Measurements from ENCODE around the gene LSMEM2. TPM values are rescaled to one million over a fixed set of nuclear protein-coding genes. Genes with fewer than 3 reads are reported as not detected.

Gene LSMEM2
- total RNA-seq, 1 donor from 2014 or later: not detected

Other genes starting within 250 kb of the LSMEM2 start
- 108 and 148 TPM in 2 replicates for gene RBM5, start 190.2 kb upstream of the LSMEM2 start, total RNA-seq
- gene SEMA3F, start 123.8 kb upstream of the LSMEM2 start, total RNA-seq: 15.7 and 29.8 TPM in 2 replicates
- gene GNAT1, start 87.5 kb upstream of the LSMEM2 start, total RNA-seq: under 0.01 TPM in 1 of 2 replicates, not detected in the other
- gene SLC38A3, start 73.8 kb upstream of the LSMEM2 start, total RNA-seq: under 0.01 TPM in 2 replicates
- gene GNAI2, start 42.9 kb upstream of the LSMEM2 start, total RNA-seq: 390 and 560 TPM in 2 replicates
- gene SEMA3B, start 9.9 kb upstream of the LSMEM2 start, total RNA-seq: 0.26 and 0.51 TPM in 2 replicates
- 117 and 130 TPM in 2 replicates for gene IFRD2, start 13.3 kb downstream of the LSMEM2 start, total RNA-seq
- 17.5 and 23.6 TPM in 2 replicates for gene HYAL3, start 20.3 kb downstream of the LSMEM2 start, total RNA-seq
- gene NAA80, start 20.3 kb downstream of the LSMEM2 start, total RNA-seq: 4.0 and 4.5 TPM in 2 replicates
- gene HYAL1, start 24.5 kb downstream of the LSMEM2 start, total RNA-seq: 4.6 and 6.7 TPM in 2 replicates
- gene HYAL2, start 43.7 kb downstream of the LSMEM2 start, total RNA-seq: 384 and 564 TPM in 2 replicates
- 20.7 and 22.3 TPM in 2 replicates for gene TUSC2, start 49.1 kb downstream of the LSMEM2 start, total RNA-seq
- gene RASSF1, start 61.7 kb downstream of the LSMEM2 start, total RNA-seq: 12.6 and 23.9 TPM in 2 replicates
- under 0.01 and 0.25 TPM in 2 replicates for gene ZMYND10, start 66.6 kb downstream of the LSMEM2 start, total RNA-seq
- 12.3 and 16.9 TPM in 2 replicates for gene NPRL2, start 71.7 kb downstream of the LSMEM2 start, total RNA-seq
- 18.9 and 23.9 TPM in 2 replicates for gene CYB561D2, start 71.8 kb downstream of the LSMEM2 start, total RNA-seq
- gene TMEM115, start 80.4 kb downstream of the LSMEM2 start, total RNA-seq: 27.0 and 43.9 TPM in 2 replicates
- under 0.01 TPM in 2 replicates for gene CACNA2D2, start 224.5 kb downstream of the LSMEM2 start, total RNA-seq

Measured in dermis microvascular lymphatic vessel endothelial cell (primary cell).